HepG2 (cell line): ENCODE measurements around the gene FOLR2. TPM values are rescaled to one million over a fixed set of nuclear protein-coding genes. Genes with fewer than 3 reads are reported as not detected.

ENCODE experiments used
- ERF ChIP-seq: IDR thresholded peaks from 2 replicates; pipeline ENCODE4 v1.6.1; 2018; ENCODE audit warnings: missing biosample characterization, missing genetic modification reagents
- GFI1 ChIP-seq: sonication (generic); formaldehyde crosslinking; IDR thresholded peaks from 2 replicates; pipeline ENCODE4 v1.5.0; 2020; ENCODE audit warnings: missing genetic modification reagents, mild to moderate bottlenecking, borderline replicate concordance
- HNF4G ChIP-seq, 2 experiments: sonication (generic) in 1 of 2; formaldehyde crosslinking in 1 of 2; IDR thresholded peaks; 2 replicates each; pipeline versions ENCODE4 v1.4.0 to v1.6.1; 2011 to 2020; ENCODE audit warnings: borderline replicate concordance in 2 of 2, low read depth in 2 of 2, mild to moderate bottlenecking in 2 of 2, low read length in 1 of 2, missing genetic modification reagents in 1 of 2, moderate library complexity in 1 of 2
- IRF2 ChIP-seq: IDR thresholded peaks from 2 replicates; pipeline ENCODE4 v1.6.1; 2018; ENCODE audit warnings: missing genetic modification reagents, missing compliant biosample characterization
- KMT2B ChIP-seq: IDR thresholded peaks from 2 replicates; pipeline ENCODE4 v1.6.1; 2016; ENCODE audit warnings: missing genetic modification reagents, missing compliant biosample characterization
- SOX6 ChIP-seq, 2 experiments: fragments of 450-650 bp in 1 of 2; sonication (generic) in 1 of 2; formaldehyde crosslinking in 1 of 2; IDR thresholded peaks; 2 replicates each; pipeline versions ENCODE4 v1.4.0 to v1.6.1; 2017 to 2020; ENCODE audit warnings: antibody characterized with exemption in 1 of 2, mild to moderate bottlenecking in 1 of 2, missing genetic modification reagents in 1 of 2
- ZSCAN25 ChIP-seq: sonication (generic); formaldehyde crosslinking; IDR thresholded peaks from 2 replicates; pipeline ENCODE4 v1.8.0; 2022; ENCODE audit warnings: mild to moderate bottlenecking, missing genetic modification reagents
- polyA plus RNA-seq, 8 experiments: library from polyadenylated mRNA; depleted of rRNA in 3 of 8; stranded (reverse) in 7 of 8; unstranded in 1 of 8; fragments of >200 nt; fragmentation: Illumina TruSeq in 4 of 8; extraction: Trizol in 4 of 8; gene quantifications; 2 replicates each; pipeline versions ENCODE4 v1.2.1 to v1.2.3, GENCODE V29; 2011 to 2016; ENCODE audit warnings: low read depth in 4 of 8, missing spikeins in 1 of 8, mixed read lengths in 1 of 8; ENCODE audit not compliant: insufficient read depth in 1 of 8
- total RNA-seq, 5 experiments: library from RNA; depleted of rRNA; stranded (reverse); fragments of >200 nt; fragmentation: Illumina TruSeq; extraction: Trizol; gene quantifications; 2 replicates each; pipeline ENCODE4 v1.2.3, GENCODE V29; 2016; ENCODE audit warnings: low read depth in 1 of 5
- TF ChIP-seq, protein P1 (sequence below): sonication (generic); formaldehyde crosslinking; IDR thresholded peaks from 2 replicates; pipeline ENCODE4 v1.4.0; 2020; ENCODE audit warnings: mild to moderate bottlenecking, missing genetic modification reagents
- TF ChIP-seq, protein P2 (sequence below): sonication (generic); formaldehyde crosslinking; IDR thresholded peaks from 2 replicates; pipeline ENCODE4 v1.5.0; 2020; ENCODE audit warnings: mild to moderate bottlenecking, missing genetic modification reagents, moderate library complexity
- TF ChIP-seq, protein P3 (sequence below): sonication (generic); formaldehyde crosslinking; IDR thresholded peaks from 2 replicates; pipeline ENCODE4 v1.5.1; 2020; ENCODE audit warnings: mild to moderate bottlenecking, missing genetic modification reagents
- TF ChIP-seq, protein P4 (sequence below): sonication (generic); formaldehyde crosslinking; IDR thresholded peaks from 2 replicates; pipeline ENCODE4 v1.8.1; 2023; ENCODE audit warnings: mild to moderate bottlenecking, missing genetic modification reagents, borderline replicate concordance

The FOLR2 gene
- total and polyA plus RNA-seq, 2 of the 13 experiments (the other 11 are each of a cell fraction or from before 2014, with no cell fraction given) = 0.09 TPM; not detected in 1

DNA sequence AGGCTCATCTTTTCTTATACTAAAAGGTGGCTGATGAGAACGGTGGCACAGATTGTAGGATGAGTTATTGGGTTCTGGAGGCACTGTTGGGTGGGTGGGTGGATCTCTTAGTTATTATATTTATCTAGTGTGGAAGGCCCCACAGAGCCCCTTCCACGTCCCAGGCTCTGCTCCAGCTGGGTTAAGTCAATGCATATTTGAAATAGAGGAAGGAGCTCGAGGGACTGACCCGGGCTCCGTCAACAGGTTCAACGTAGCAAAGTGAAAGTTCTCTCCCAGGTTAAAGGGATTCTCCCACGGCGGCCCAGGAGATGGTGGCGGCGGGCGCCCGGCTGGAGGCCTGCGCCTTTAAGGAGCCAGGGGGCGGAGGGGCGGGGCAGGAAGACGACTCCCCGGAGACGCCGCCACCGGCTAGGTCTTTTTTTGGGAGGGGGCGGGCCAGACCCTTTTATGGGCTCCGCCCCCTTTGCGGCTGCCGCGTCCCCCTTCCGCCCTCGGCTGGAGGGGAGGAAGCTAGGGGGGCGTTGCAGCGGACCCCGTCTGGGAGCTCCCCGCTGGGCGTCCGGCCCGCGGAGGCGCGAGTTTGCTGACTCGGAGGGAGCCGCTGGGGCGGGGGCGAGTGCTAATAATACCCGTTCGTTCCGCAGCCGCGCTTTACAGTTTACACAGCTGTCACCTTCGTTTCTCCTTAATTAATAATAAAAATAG is 6.5 kb downstream of the FOLR2 start (continued):
- TF ChIP-seq, protein P1, sequence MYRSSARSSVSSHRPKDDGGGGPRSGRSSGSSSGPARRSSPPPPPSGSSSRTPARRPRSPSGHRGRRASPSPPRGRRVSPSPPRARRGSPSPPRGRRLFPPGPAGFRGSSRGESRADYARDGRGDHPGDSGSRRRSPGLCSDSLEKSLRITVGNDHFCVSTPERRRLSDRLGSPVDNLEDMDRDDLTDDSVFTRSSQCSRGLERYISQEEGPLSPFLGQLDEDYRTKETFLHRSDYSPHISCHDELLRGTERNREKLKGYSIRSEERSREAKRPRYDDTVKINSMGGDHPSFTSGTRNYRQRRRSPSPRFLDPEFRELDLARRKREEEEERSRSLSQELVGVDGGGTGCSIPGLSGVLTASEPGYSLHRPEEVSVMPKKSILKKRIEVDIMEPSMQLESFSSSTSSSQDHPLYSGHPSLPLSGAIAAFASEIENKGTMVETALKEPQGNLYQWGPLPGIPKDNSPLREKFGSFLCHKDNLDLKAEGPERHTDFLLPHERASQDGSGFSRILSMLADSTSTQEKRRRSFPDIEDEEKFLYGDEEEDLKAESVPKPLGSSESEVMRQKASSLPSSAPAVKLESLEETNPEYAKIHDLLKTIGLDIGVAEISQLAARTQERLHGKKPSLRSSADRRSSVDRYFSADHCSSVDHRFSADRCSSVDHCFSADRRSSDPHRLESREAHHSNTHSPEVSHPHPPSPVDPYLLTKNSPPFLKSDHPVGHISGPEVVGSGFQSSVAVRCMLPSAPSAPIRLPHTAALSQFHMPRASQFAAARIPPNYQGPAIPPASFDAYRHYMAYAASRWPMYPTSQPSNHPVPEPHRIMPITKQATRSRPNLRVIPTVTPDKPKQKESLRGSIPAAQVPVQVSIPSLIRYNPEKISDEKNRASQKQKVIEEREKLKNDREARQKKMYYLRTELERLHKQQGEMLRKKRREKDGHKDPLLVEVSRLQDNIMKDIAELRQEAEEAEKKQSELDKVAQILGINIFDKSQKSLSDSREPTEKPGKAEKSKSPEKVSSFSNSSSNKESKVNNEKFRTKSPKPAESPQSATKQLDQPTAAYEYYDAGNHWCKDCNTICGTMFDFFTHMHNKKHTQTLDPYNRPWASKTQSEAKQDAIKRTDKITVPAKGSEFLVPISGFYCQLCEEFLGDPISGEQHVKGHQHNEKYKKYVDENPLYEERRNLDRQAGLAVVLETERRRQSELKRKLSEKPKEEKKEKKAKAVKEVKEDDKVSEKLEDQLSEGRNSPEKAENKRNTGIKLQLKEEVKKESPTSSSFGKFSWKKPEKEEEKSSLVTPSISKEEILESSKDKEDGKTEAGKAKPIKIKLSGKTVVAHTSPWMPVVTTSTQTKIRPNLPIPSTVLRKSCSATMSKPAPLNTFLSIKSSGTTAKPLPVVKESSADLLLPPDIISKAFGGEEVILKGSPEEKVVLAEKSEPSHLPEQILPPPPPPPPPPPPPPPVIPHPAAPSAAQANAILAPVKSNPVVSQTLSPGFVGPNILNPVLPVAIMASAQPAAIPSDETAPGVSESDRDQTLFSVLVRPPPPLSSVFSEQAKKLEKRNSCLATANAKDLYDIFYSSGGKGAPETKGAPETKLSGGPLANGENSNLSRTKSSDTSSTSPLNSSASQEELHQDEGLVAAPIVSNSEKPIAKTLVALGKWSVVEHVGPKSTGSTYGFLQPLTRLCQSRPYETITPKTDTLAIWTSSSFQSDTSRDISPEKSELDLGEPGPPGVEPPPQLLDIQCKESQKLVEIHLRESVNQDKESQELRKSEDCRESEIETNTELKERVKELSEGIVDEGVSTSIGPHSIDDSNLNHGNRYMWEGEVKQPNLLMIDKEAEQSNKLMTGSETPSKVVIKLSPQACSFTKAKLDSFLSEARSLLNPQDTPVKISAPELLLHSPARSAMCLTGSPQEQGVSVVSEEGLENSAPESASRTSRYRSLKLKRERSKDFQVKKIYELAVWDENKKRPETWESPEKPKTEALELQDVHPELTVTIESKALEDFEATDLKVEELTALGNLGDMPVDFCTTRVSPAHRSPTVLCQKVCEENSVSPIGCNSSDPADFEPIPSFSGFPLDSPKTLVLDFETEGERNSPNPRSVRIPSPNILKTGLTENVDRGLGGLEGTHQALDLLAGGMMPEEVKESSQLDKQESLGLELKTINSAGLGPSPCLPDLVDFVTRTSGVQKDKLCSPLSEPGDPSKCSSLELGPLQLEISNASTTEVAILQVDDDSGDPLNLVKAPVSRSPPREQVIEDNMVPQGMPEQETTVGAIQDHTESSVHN (CRISPR knock-in tag) = no peak
- TF ChIP-seq ERF (peak; percentile 19; the same call in 1 of the 2 replicates), ZSCAN25 (CRISPR knock-in tag) (no peak), HNF4G (IDR thresholded peaks at IDR 0.05; ENCODE audit: borderline replicate concordance, low read depth, low read length) (no peak), HNF4G (CRISPR knock-in tag; IDR thresholded peaks at IDR 0.05; ENCODE audit: borderline replicate concordance, low read depth) (no peak), SOX6 (IDR thresholded peaks at IDR 0.05) (no peak), SOX6 (CRISPR knock-in tag; IDR thresholded peaks at IDR 0.05) (peak; percentile 9; the same call in 1 of the 2 replicates), IRF2 (peak; percentile 53; the same call in 1 of the 2 replicates), GFI1 (CRISPR knock-in tag) (no peak), KMT2B (CRISPR knock-in tag) (no peak)
- TF ChIP-seq, protein P2, sequence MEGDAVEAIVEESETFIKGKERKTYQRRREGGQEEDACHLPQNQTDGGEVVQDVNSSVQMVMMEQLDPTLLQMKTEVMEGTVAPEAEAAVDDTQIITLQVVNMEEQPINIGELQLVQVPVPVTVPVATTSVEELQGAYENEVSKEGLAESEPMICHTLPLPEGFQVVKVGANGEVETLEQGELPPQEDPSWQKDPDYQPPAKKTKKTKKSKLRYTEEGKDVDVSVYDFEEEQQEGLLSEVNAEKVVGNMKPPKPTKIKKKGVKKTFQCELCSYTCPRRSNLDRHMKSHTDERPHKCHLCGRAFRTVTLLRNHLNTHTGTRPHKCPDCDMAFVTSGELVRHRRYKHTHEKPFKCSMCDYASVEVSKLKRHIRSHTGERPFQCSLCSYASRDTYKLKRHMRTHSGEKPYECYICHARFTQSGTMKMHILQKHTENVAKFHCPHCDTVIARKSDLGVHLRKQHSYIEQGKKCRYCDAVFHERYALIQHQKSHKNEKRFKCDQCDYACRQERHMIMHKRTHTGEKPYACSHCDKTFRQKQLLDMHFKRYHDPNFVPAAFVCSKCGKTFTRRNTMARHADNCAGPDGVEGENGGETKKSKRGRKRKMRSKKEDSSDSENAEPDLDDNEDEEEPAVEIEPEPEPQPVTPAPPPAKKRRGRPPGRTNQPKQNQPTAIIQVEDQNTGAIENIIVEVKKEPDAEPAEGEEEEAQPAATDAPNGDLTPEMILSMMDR (CRISPR knock-in tag) = peak; percentile 20; the same call in 1 of the 2 replicates
- TF ChIP-seq, protein P3, sequence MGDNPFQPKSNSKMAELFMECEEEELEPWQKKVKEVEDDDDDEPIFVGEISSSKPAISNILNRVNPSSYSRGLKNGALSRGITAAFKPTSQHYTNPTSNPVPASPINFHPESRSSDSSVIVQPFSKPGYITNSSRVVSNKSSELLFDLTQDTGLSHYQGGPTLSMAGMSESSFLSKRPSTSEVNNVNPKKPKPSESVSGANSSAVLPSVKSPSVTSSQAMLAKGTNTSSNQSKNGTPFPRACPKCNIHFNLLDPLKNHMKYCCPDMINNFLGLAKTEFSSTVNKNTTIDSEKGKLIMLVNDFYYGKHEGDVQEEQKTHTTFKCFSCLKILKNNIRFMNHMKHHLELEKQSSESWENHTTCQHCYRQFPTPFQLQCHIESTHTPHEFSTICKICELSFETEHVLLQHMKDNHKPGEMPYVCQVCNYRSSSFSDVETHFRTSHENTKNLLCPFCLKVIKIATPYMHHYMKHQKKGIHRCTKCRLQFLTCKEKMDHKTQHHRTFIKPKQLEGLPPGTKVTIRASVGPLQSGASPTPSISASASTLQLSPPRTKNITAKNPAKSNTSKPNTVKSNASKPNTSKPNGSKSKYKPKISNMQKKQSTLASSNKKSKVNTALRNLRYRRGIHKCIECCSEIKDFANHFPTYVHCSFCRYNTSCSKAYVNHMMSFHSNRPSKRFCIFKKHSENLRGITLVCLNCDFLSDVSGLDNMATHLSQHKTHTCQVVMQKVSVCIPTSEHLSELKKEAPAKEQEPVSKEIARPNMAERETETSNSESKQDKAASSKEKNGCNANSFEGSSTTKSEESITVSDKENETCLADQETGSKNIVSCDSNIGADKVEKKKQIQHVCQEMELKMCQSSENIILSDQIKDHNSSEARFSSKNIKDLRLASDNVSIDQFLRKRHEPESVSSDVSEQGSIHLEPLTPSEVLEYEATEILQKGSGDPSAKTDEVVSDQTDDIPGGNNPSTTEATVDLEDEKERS (CRISPR knock-in tag) = no peak
- TF ChIP-seq, protein P4, sequence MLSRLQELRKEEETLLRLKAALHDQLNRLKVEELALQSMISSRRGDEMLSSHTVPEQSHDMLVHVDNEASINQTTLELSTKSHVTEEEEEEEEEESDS (CRISPR knock-in tag) = no peak
